Trophoblast cell (in vitro differentiated cells and primary cell): ENCODE results near the gene ZNF512.
A peak's percentile ranks its signal among the peaks of the same experiment; 100 is the strongest.
"Not testable (repeated sequence)": the region's sequence is repeated elsewhere in the genome, so short reads cannot be mapped to it uniquely, and the experiment has no call there.

ENCODE experiments used
- DNase-seq, 2 donors: peaks; one replicate each; pipeline ENCODE4 v3.0.0-alpha.2; 2016
- H2AFZ ChIP-seq: 2 replicates; pipeline ENCODE4 v1.6.1; 2013; ENCODE audit warnings: low read length, moderate library complexity, mild to moderate bottlenecking; ENCODE audit not compliant: insufficient read depth, poor library complexity
- H2AK5ac ChIP-seq: 2 replicates; pipeline ENCODE4 v1.6.1; 2013; ENCODE audit warnings: mild to moderate bottlenecking, low read length
- H2BK120ac ChIP-seq: 2 replicates; pipeline ENCODE4 v1.6.1; 2013; ENCODE audit warnings: low read length, mild to moderate bottlenecking, moderate library complexity; ENCODE audit not compliant: insufficient read depth, poor library complexity
- H2BK12ac ChIP-seq: 2 replicates; pipeline ENCODE4 v1.6.1; 2013; ENCODE audit warnings: mild to moderate bottlenecking, low read length, moderate library complexity
- H2BK5ac ChIP-seq: 2 replicates; pipeline ENCODE4 v1.6.1; 2013; ENCODE audit warnings: low read length, low read depth, moderate library complexity, mild to moderate bottlenecking; ENCODE audit not compliant: poor library complexity
- H3K14ac ChIP-seq: 2 replicates; pipeline ENCODE4 v1.6.1; 2013; ENCODE audit warnings: mild to moderate bottlenecking, low read length
- H3K18ac ChIP-seq: 2 replicates; pipeline ENCODE4 v1.6.1; 2013; ENCODE audit warnings: mild to moderate bottlenecking, low read length
- H3K23ac ChIP-seq: 2 replicates; pipeline ENCODE4 v1.6.1; 2013; ENCODE audit warnings: low read length
- H3K27ac ChIP-seq: 2 replicates; pipeline ENCODE4 v1.5.1; 2013; ENCODE audit warnings: low read depth, mild to moderate bottlenecking, inconsistent platforms, low read length, moderate library complexity
- H3K27me3 ChIP-seq: 2 replicates; pipeline ENCODE4 v1.6.1; 2013; ENCODE audit warnings: inconsistent platforms, mild to moderate bottlenecking, low read length, moderate library complexity; ENCODE audit not compliant: insufficient read depth
- H3K36me3 ChIP-seq, 2 experiments: 1 replicate in 1 of 2; 2 replicates in 1 of 2; pipeline ENCODE4 v1.6.1; 2013; ENCODE audit warnings: low read length in 2 of 2, mild to moderate bottlenecking in 2 of 2, moderate library complexity in 1 of 2; ENCODE audit not compliant: insufficient read depth in 2 of 2, control insufficient read depth in 1 of 2
- H3K4ac ChIP-seq: 2 replicates; pipeline ENCODE4 v1.6.1; 2013; ENCODE audit warnings: low read depth, mild to moderate bottlenecking, low read length, moderate library complexity
- H3K4me1 ChIP-seq, 2 experiments: 1 replicate in 1 of 2; 2 replicates in 1 of 2; pipeline ENCODE4 v1.6.1; 2013; ENCODE audit warnings: low read length in 2 of 2, mild to moderate bottlenecking in 2 of 2, moderate library complexity in 1 of 2; ENCODE audit not compliant: insufficient read depth in 2 of 2, control insufficient read depth in 1 of 2
- H3K4me2 ChIP-seq: 2 replicates; pipeline ENCODE4 v1.6.1; 2013; ENCODE audit warnings: inconsistent platforms, mild to moderate bottlenecking, low read length, moderate library complexity
- H3K4me3 ChIP-seq: 2 replicates; pipeline ENCODE4 v1.5.1; 2013; ENCODE audit warnings: mild to moderate bottlenecking, low read depth, low read length, inconsistent platforms
- H3K79me1 ChIP-seq: one replicate; pipeline ENCODE4 v1.6.1; 2013; ENCODE audit warnings: low read length
- H3K79me2 ChIP-seq: 2 replicates; pipeline ENCODE4 v1.6.1; 2013; ENCODE audit warnings: low read length, mild to moderate bottlenecking; ENCODE audit not compliant: control insufficient read depth, insufficient read depth, poor library complexity
- H3K9ac ChIP-seq: 2 replicates; pipeline ENCODE4 v1.6.1; 2013; ENCODE audit warnings: mild to moderate bottlenecking, low read length
- H3K9me3 ChIP-seq: 2 replicates; pipeline ENCODE4 v1.6.1; 2013; ENCODE audit warnings: low read depth, mild to moderate bottlenecking, control low read depth, inconsistent platforms, low read length; ENCODE audit not compliant: insufficient read depth
- H4K12ac ChIP-seq: 2 replicates; pipeline ENCODE4 v1.6.1; 2013; ENCODE audit warnings: low read depth, mild to moderate bottlenecking, low read length, moderate library complexity
- H4K8ac ChIP-seq: 2 replicates; pipeline ENCODE4 v1.6.1; 2013; ENCODE audit warnings: low read depth, mild to moderate bottlenecking, low read length, moderate library complexity
- H4K91ac ChIP-seq: one replicate; pipeline ENCODE4 v1.6.1; 2013; ENCODE audit warnings: low read depth, mild to moderate bottlenecking, low read length, moderate library complexity
- WGBS: extraction: QIAGEN DNeasy Blood & Tissue Kit; methylation state at CpG from one replicate; pipeline ENCODE4 v1.1.7; 2013; ENCODE audit warnings: missing lambda C conversion rate; ENCODE audit not compliant: insufficient read length, insufficient coverage; ENCODE audit errors: extremely low coverage; 5-methylcytosine and 5-hydroxymethylcytosine counted together

ZNF512 gene

GRCh38 chr2:27626323-27626722 is 43.5 kb downstream of the ZNF512 start:
- H3K4ac ChIP-seq, H3K4me3 ChIP-seq, H3K27ac ChIP-seq, H3K79me2 ChIP-seq, H3K23ac ChIP-seq, H4K91ac ChIP-seq, H3K9ac ChIP-seq, H3K18ac ChIP-seq, H2AFZ ChIP-seq, H3K79me1 ChIP-seq, H2BK5ac ChIP-seq, H3K36me3 ChIP-seq, H2AK5ac ChIP-seq, H3K9me3 ChIP-seq, H3K4me1 ChIP-seq, H4K12ac ChIP-seq, H2BK12ac ChIP-seq, H3K27me3 ChIP-seq, H2BK120ac ChIP-seq, H3K14ac ChIP-seq, H3K4me2 ChIP-seq, H4K8ac ChIP-seq: not testable (repeated sequence)
- no CpG with 5 or more reads among the region's 1 CpG for WGBS
- DNase-seq, result peak; percentile 22 to 81

GRCh38 chr2:27626921-27627320 is 44.1 kb downstream of the ZNF512 start:
- H3K79me1 ChIP-seq, H2BK120ac ChIP-seq, H4K12ac ChIP-seq, H3K23ac ChIP-seq, H3K18ac ChIP-seq, H2AFZ ChIP-seq, H3K4me2 ChIP-seq, H3K4ac ChIP-seq, H4K8ac ChIP-seq, H3K36me3 ChIP-seq, H3K9me3 ChIP-seq, H3K4me3 ChIP-seq, H2AK5ac ChIP-seq, H3K14ac ChIP-seq, H3K4me1 ChIP-seq, H2BK5ac ChIP-seq, H3K9ac ChIP-seq, H3K79me2 ChIP-seq, H2BK12ac ChIP-seq, H3K27me3 ChIP-seq, H4K91ac ChIP-seq: not testable (repeated sequence)
- peak overlapping the region; percentile 69 for H3K27ac ChIP-seq
- no CpG with 5 or more reads among the region's 3 CpGs for WGBS
- peak in 1 of 2 donors; percentile 6 for DNase-seq

- Histone ChIP-seq H3K4me1 (peaks cover 2 to 3% of the 10 kb centered on the region in 2 experiments), H4K91ac (peak overlapping the region; percentile 41), H2AK5ac (no peak overlapping the region), H3K36me3 (peaks cover 5 to 8% of the 10 kb centered on the region in 2 experiments), H3K79me1 (peaks cover 9% of the 10 kb centered on the region), H2BK12ac (peak overlapping the region; percentile 57), H3K4me3 (peak overlapping the region; percentile 93), H3K27ac (peak overlapping the region; percentile 73), H3K14ac (peak overlapping the region; percentile 59), H3K4me2 (peak overlapping the region; percentile 76), H3K23ac (no peak overlapping the region), H4K12ac (no peak overlapping the region), H3K9ac (no peak overlapping the region), H3K9me3 (no peaks in the 10 kb centered on the region), H3K4ac (no peak overlapping the region), H3K79me2 (peaks cover 3% of the 10 kb centered on the region), H2BK120ac (peak overlapping the region; percentile 12), H3K18ac (peak overlapping the region; percentile 51), H4K8ac (peak overlapping the region; percentile 68), H3K27me3 (no peaks in the 10 kb centered on the region), H2AFZ (peak overlapping the region; percentile 46), H2BK5ac (peak overlapping the region; percentile 44)
- DNase-seq, result peak; percentile 88 to 98
- no CpG with 5 or more reads among the region's 21 CpGs for WGBS
Observed at GRCh38 chr2:27627963-27628766, 45.3 kb downstream of the ZNF512 start.

- Histone ChIP-seq H3K4me3 (peak within 1 kb of the TSS; percentile 93), H2AFZ (peak within 1 kb of the TSS; percentile 46), H3K79me1 (peaks cover 9% of the 10 kb centered on the region), H3K79me2 (peaks cover 3% of the 10 kb centered on the region), H3K4me2 (peak within 1 kb of the TSS; percentile 76), H3K23ac (no peak within 1 kb of the TSS), H3K27ac (peak within 1 kb of the TSS; percentile 73), H4K91ac (peak within 1 kb of the TSS; percentile 76), H3K18ac (peak within 1 kb of the TSS; percentile 51), H3K4me1 (peaks cover 2 to 3% of the 10 kb centered on the region in 2 experiments), H3K27me3 (no peaks in the 10 kb centered on the region), H2BK5ac (peak within 1 kb of the TSS; percentile 44), H4K8ac (peak within 1 kb of the TSS; percentile 85), H2BK120ac (peak within 1 kb of the TSS; percentile 12), H2BK12ac (peak within 1 kb of the TSS; percentile 57), H3K9me3 (no peaks in the 10 kb centered on the region), H2AK5ac (no peak within 1 kb of the TSS), H3K4ac (peak within 1 kb of the TSS; percentile 29), H4K12ac (peak within 1 kb of the TSS; percentile 66), H3K36me3 (peaks cover 7 to 9% of the 10 kb centered on the region in 2 experiments), H3K9ac (peak within 1 kb of the TSS; percentile 96), H3K14ac (peak within 1 kb of the TSS; percentile 74)
- peak; percentile 91 for DNase-seq
- WGBS, result no CpG with 5 or more reads among the region's 44 CpGs
Observed at GRCh38 chr2:27628767-27629709, 46.2 kb downstream of the ZNF512 start, which contains the start of the genes CCDC121 and GPN1. Gene CCDC121 (minus strand): TSS chr2:27629012. CDS start chr2:27627799, 1,213 bp downstream. Gene GPN1 (plus strand): TSS chr2:27629050. CDS start chr2:27629059, 9 bp downstream.
